ENCODE measurements around the gene MTA1. TPM values are rescaled to one million over a fixed set of nuclear protein-coding genes. Genes with fewer than 3 reads are reported as not detected.

MTA1 gene
- total RNA-seq, 1 donor from 2014 or later: 192 TPM

DNA sequence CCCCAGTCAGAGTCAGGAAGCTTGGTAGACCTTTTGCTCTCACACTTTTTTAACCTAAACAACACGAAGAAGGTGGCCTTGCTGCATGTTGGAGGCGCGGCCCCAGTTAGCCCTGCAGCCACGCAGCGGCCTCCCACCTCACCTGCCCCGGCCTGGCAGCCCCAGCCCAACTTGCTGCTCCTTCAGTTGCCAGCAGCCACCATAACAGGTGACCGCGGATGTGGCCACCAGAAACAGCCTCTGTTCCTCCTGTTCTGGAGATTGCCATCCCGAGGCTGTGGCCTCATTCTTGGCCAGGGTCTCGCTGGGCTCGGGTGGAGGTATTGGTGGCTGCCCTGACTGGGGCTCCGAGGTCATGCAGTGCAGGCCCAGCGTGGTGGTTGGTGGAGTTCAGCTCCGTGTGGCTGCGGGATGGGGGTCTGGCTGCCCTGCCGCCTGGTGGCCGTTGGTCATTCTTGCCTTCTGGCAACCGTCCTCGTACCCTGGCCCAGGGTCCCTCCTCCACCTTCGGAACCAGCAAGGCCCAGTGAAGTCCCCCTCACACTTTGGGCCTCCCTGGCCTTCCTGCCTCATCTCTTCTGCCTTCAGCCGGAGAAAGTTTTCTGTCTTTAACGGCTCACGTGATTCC lies 42.0 kb upstream of the MTA1 start:
- Histone ChIP-seq H3K36me3 (peaks cover 17% of the 10 kb centered on the region), H3K9me3 (replicated peaks) (no peaks in the 10 kb centered on the region), H3K27ac (replicated peaks) (no peak overlapping the region), H3K4me1 (no peaks in the 10 kb centered on the region), H3K27me3 (ENCODE audit: low read depth) (no peaks in the 10 kb centered on the region), H3K4me3 (no peak overlapping the region)
- TF ChIP-seq, protein P1, sequence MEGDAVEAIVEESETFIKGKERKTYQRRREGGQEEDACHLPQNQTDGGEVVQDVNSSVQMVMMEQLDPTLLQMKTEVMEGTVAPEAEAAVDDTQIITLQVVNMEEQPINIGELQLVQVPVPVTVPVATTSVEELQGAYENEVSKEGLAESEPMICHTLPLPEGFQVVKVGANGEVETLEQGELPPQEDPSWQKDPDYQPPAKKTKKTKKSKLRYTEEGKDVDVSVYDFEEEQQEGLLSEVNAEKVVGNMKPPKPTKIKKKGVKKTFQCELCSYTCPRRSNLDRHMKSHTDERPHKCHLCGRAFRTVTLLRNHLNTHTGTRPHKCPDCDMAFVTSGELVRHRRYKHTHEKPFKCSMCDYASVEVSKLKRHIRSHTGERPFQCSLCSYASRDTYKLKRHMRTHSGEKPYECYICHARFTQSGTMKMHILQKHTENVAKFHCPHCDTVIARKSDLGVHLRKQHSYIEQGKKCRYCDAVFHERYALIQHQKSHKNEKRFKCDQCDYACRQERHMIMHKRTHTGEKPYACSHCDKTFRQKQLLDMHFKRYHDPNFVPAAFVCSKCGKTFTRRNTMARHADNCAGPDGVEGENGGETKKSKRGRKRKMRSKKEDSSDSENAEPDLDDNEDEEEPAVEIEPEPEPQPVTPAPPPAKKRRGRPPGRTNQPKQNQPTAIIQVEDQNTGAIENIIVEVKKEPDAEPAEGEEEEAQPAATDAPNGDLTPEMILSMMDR (IDR thresholded peaks at IDR 0.05; ENCODE audit: borderline replicate concordance): no peak
- DNase-seq: no peak
- intact Hi-C loops (cut with micrococcal nuclease): no loop called here

DNA sequence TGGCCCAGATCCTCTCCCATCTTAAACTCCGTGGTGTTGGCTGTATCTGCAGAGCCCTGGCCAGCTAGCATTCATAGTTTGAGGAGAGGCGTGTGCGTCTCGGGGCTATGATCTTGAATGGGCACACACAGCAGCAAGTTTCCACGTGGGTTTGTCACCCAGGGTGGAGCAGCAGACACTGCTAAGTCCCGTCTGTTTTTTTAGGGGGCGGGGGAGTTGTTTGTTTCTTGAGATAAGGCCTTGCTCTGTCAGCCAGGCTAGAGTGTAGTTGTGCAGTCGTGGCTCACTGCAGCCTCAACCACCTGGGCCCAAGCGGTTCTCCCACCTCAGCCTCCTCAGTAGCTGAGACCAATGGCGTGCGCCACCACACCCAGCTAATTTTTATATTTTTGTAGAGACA lies 41.4 kb upstream of the MTA1 start:
- intact Hi-C loops (cut with micrococcal nuclease): no loop called here
- TF ChIP-seq, protein P1 (IDR thresholded peaks at IDR 0.05; ENCODE audit: borderline replicate concordance): no peak

DNA sequence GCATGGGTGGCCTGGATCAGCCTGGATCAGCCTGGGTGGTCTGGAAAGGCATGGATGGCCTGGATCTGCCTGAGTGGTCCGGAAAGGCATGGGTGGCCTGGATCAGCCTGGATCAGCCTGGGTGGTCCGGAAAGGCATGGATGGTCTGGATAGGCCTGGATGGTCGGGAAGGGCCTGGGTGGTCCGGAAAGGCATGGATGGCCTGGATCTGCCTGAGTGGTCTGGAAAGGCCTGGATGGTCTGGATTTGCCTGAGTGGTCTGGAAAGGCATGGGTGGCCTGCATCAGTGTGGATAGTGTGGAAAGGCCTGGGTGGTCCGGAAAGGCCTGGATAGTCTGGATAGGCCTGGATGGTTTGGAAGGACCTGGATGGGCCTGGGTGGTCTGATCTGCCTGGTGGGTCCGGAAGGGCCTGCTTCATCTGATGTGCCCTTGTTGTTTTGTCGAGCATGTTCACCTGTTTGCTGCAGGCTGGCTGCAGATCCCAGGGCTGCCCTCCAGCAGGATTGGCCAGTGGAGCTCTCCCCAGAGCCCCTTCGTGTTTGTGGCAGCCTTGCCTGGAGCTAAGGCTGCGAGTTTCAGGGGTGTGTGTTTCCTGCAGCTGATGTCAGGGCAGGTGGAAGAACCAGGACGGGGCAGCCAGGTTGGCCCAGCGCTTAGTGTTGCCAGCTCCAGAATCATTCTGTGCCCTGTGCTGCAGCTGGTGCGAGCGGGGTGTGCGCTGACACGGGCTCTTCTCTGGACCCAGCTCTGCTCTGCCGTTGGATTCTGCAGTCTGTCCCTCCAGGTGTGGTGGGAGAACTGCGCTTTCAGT lies 40.5 kb upstream of the MTA1 start:
- DNase-seq: no peak
- intact Hi-C loops (cut with micrococcal nuclease): no loop called here
- H3K4me1 ChIP-seq: no peaks in the 10 kb centered on the region
- H3K27me3 ChIP-seq (ENCODE audit: low read depth): no peaks in the 10 kb centered on the region
- TF ChIP-seq, protein P1 (IDR thresholded peaks at IDR 0.05; ENCODE audit: borderline replicate concordance): no peak
- H3K27ac ChIP-seq (replicated peaks): no peak overlapping the region
- no peak overlapping the region for H3K4me3 ChIP-seq
- peaks cover 32% of the 10 kb centered on the region for H3K36me3 ChIP-seq
- H3K9me3 ChIP-seq (replicated peaks): no peaks in the 10 kb centered on the region

More for the DNA sequence above, 41.4 kb upstream of the MTA1 start:
- Histone ChIP-seq H3K36me3 (peaks cover 23% of the 10 kb centered on the region), H3K4me3 (no peak overlapping the region), H3K27me3 (ENCODE audit: low read depth) (no peaks in the 10 kb centered on the region), H3K4me1 (no peaks in the 10 kb centered on the region), H3K27ac (replicated peaks) (no peak overlapping the region), H3K9me3 (replicated peaks) (no peaks in the 10 kb centered on the region)
- no peak for DNase-seq

DNA sequence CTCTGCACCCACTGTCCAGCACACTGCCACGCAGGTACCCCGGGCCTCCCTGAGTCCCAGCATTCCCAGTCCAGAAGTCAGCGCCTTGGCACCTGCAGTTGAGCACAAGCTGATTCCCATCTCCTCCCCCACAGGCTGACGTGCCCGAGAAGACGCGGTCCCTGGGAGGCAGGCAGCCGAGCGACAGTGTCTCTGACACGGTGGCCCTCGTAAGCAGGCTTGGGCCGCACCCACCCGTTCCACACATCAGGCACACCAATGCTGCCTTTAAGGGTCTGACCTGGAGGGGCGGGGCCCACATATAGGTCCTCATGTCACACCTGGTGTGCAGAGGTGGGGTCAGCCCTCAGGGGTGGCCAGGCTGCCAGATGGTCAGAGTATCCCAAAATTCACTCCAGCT lies 39.7 kb upstream of the MTA1 start:
- Histone ChIP-seq H3K4me3 (no peak overlapping the region), H3K27me3 (ENCODE audit: low read depth) (no peaks in the 10 kb centered on the region), H3K27ac (replicated peaks) (no peak overlapping the region), H3K36me3 (peaks cover 40% of the 10 kb centered on the region), H3K9me3 (replicated peaks) (no peaks in the 10 kb centered on the region), H3K4me1 (no peaks in the 10 kb centered on the region)
- TF ChIP-seq, protein P1 (IDR thresholded peaks at IDR 0.05; ENCODE audit: borderline replicate concordance): no peak
- intact Hi-C loops (cut with micrococcal nuclease): no loop called here
- DNase-seq: no peak

DNA sequence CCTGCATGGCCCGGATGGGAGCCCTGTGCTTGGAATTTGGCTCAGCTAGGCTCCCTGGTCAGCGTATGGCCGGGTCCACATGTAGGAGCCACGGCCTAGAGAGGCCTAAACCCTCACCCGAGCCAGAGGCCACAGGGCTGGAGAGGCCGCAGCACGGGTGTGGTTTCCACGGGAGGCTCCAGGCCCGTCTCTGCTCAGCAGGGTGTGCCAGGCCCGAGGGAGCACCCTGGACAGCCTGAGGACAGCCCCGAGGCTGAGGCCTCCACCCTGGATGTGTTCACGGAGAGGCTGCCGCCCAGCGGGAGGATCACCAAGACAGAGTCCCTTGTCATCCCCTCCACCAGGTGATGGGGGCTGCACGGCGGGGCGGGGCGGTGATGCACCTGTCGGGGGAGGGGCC lies 38.9 kb upstream of the MTA1 start:
- TF ChIP-seq, protein P1 (IDR thresholded peaks at IDR 0.05; ENCODE audit: borderline replicate concordance): no peak
- Histone ChIP-seq H3K27me3 (ENCODE audit: low read depth) (no peaks in the 10 kb centered on the region), H3K27ac (replicated peaks) (no peak overlapping the region), H3K36me3 (peaks cover 48% of the 10 kb centered on the region), H3K4me3 (no peak overlapping the region), H3K9me3 (replicated peaks) (no peaks in the 10 kb centered on the region), H3K4me1 (no peaks in the 10 kb centered on the region)
- DNase-seq: no peak
- intact Hi-C loops (cut with micrococcal nuclease): no loop called here

Data from left ventricle myocardium inferior (tissue), 1 donor.